Measurements from ENCODE around the gene TAOK2.

GRCh38 chr16:29990034-29990433 lies 16.4 kb downstream of the TAOK2 start:
- TF ChIP-seq GATA2 (IDR thresholded peaks at IDR 0.05; ENCODE audit: low read depth, low read length) (no peak), GATA3 (IDR thresholded peaks at IDR 0.05; ENCODE audit: low read depth, low read length) (no peak)
